Ishikawa (cell line): ENCODE results near the gene GPR137B.

ENCODE experiments used
- EP300 ChIP-seq: IDR thresholded peaks from 2 replicates; pipeline ENCODE4 v1.6.1; 2012; ENCODE audit warnings: borderline replicate concordance
- FOXM1 ChIP-seq: IDR thresholded peaks from 2 replicates; pipeline ENCODE4 v1.6.1; 2012; ENCODE audit warnings: low read depth, borderline replicate concordance
- MAX ChIP-seq: IDR thresholded peaks from 2 replicates; pipeline ENCODE4 v1.6.1; 2012
- REST ChIP-seq: IDR thresholded peaks from 2 replicates; pipeline ENCODE4 v1.6.1; 2012; ENCODE audit warnings: low read depth, mild to moderate bottlenecking
- TAF1 ChIP-seq: IDR thresholded peaks from 2 replicates; pipeline ENCODE4 v1.6.1; 2012; ENCODE audit warnings: low read depth, mild to moderate bottlenecking
- TCF12 ChIP-seq: IDR thresholded peaks from 2 replicates; pipeline ENCODE4 v1.6.1; 2012; ENCODE audit warnings: low read depth
- YY1 ChIP-seq: IDR thresholded peaks from 2 replicates; pipeline ENCODE4 v1.6.1; 2012; ENCODE audit warnings: low read depth

GRCh38 chr1:236213534-236213933 is 71.2 kb downstream of the GPR137B start:
- TF ChIP-seq MAX: no peak
- TF ChIP-seq EP300: no peak
- no peak for TF ChIP-seq YY1
- no peak for TF ChIP-seq REST
- no peak for TF ChIP-seq TAF1
- TF ChIP-seq TCF12: no peak
- TF ChIP-seq FOXM1: no peak
